Measurements from ENCODE around the gene OR8B2.
"Not testable (repeated sequence)": the region's sequence is repeated elsewhere in the genome, so short reads cannot be mapped to it uniquely, and the experiment has no call there.

Gene OR8B2, protein sequence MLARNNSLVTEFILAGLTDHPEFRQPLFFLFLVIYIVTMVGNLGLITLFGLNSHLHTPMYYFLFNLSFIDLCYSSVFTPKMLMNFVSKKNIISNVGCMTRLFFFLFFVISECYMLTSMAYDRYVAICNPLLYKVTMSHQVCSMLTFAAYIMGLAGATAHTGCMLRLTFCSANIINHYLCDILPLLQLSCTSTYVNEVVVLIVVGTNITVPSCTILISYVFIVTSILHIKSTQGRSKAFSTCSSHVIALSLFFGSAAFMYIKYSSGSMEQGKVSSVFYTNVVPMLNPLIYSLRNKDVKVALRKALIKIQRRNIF

DNA sequence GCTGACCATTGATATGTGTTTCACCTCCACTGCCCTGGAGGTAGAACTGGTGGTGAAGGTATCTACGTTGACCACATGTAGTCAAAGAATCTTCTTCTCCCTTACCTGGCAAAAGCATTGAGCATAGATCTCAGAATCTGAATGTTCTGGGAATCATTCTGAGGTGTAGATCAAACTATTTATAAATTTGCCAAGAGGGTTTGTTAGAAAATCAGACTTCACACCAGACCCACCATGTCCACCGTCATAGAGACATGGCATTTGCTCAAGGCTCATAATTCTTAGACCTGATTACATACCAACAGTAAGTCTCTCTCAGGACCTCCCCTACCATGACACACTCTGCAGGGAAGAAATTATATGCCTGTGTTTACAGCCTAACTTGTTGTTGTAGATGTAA lies at the start of gene OR8B2:
Gene OR8B2, minus strand, starts transcription at position 101 of the 400 bp plus-strand sequence. CDS start 1,156 bp downstream, outside the sequence.
- H3K36me3 ChIP-seq (ENCODE audit: control insufficient read depth, insufficient read depth, low read length): no peaks in the 10 kb centered on the region
- H3K4me3 ChIP-seq (ENCODE audit: low read depth, low read length): no peak within 1 kb of the TSS
- H3K9ac ChIP-seq (ENCODE audit: low read depth, low read length): no peak within 1 kb of the TSS

DNA sequence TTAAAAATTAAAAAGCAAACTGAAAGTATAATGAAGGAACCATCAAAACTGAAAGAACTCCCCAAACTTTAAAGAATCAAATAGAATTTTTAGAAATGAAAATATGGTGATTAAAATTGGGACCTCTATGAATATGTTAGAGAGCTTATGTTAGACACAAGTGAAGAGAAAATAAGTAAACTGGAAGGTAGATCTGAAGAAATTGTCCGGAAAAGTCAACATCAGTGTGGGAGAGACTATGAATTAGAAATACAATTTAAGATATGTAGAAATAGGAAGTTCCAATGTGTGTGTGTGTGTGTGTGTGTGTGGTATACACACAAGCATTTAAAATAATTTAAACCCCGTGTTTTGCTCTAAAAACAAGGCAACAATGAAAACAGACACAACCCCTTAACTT lies 45.3 kb upstream of the OR8B2 start:
- H3K4me1 ChIP-seq (ENCODE audit: control insufficient read depth, insufficient read depth, low read length): no peaks in the 10 kb centered on the region

More for the DNA sequence above, at the start of gene OR8B2:
- no peaks in the 10 kb centered on the region for H3K27me3 ChIP-seq (ENCODE audit: control insufficient read depth, insufficient read depth, low read length)
- no peaks in the 10 kb centered on the region for H3K9me3 ChIP-seq (ENCODE audit: control insufficient read depth, insufficient read depth, low read length)
- H3K4me1 ChIP-seq (ENCODE audit: control insufficient read depth, insufficient read depth, low read length): no peaks in the 10 kb centered on the region

DNA sequence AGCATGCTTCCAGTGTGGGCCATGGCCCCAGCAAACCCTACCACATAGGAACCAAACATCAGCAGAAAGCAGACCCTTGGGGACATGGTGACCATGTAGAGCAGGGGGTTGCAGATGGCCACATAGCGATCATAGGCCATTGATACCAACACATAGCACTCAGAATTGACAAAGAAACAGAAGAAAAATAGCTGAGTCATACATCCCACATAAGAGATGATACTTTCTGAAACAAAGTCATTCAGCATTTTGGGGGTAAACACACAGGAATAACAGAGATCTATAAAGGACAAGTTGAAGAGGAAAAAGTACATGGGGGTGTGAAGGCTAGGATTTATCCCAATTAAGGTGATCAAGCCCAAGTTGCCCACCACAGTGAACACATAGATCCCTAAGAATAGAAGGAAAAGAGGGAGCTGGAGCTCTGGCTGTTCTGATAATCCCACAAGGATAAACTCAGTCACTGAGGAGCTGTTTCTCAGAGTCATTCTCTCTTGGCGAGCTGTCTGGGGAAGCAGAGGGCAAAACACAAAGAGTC lies 40.2 kb upstream of the OR8B2 start, which contains the start of gene OR8B4:
Gene OR8B4, minus strand, starts transcription at position 488 of the 538 bp plus-strand sequence. Its CDS starts 0 bp downstream, at position 488.
- Histone ChIP-seq H3K27me3 (ENCODE audit: control insufficient read depth, insufficient read depth, low read length) (no peaks in the 10 kb centered on the region), H3K9me3 (ENCODE audit: control insufficient read depth, insufficient read depth, low read length) (no peaks in the 10 kb centered on the region), H3K4me3 (ENCODE audit: low read depth, low read length) (no peak within 1 kb of the TSS), H3K36me3 (ENCODE audit: control insufficient read depth, insufficient read depth, low read length) (no peaks in the 10 kb centered on the region), H3K4me1 (ENCODE audit: control insufficient read depth, insufficient read depth, low read length) (no peaks in the 10 kb centered on the region), H3K9ac (ENCODE audit: low read depth, low read length) (no peak within 1 kb of the TSS)

More for the DNA sequence above, 45.3 kb upstream of the OR8B2 start:
- no peaks in the 10 kb centered on the region for H3K36me3 ChIP-seq (ENCODE audit: control insufficient read depth, insufficient read depth, low read length)
- no peak overlapping the region for H3K9ac ChIP-seq (ENCODE audit: low read depth, low read length)
- no peaks in the 10 kb centered on the region for H3K27me3 ChIP-seq (ENCODE audit: control insufficient read depth, insufficient read depth, low read length)
- H3K4me3 ChIP-seq (ENCODE audit: low read depth, low read length): no peak overlapping the region
- H3K9me3 ChIP-seq (ENCODE audit: control insufficient read depth, insufficient read depth, low read length): no peaks in the 10 kb centered on the region

DNA sequence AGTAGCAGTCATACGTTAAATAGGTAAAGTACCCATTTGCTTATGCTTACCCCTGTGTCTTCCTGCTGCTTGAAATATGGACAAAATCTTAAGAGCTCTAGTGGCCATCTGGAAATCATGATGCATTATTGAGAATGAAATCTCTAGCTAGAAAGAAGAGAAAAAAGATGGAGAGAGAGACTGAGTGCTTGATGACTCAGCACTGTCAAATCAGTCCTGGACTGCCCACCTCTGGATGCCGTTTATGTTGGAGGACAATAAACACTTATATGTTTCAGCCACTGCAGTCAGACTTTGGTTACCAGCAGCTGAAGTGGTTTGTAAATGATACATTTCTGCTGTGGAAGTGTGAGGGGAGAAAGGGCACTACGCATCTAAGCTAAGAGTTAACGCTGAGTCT lies 36.7 kb upstream of the OR8B2 start:
- Histone ChIP-seq H3K27me3 (ENCODE audit: control insufficient read depth, insufficient read depth, low read length) (no peaks in the 10 kb centered on the region), H3K36me3 (ENCODE audit: control insufficient read depth, insufficient read depth, low read length) (no peaks in the 10 kb centered on the region), H3K9me3 (ENCODE audit: control insufficient read depth, insufficient read depth, low read length) (no peaks in the 10 kb centered on the region), H3K9ac (ENCODE audit: low read depth, low read length) (no peak overlapping the region), H3K4me1 (ENCODE audit: control insufficient read depth, insufficient read depth, low read length) (no peaks in the 10 kb centered on the region), H3K4me3 (ENCODE audit: low read depth, low read length) (no peak overlapping the region)

DNA sequence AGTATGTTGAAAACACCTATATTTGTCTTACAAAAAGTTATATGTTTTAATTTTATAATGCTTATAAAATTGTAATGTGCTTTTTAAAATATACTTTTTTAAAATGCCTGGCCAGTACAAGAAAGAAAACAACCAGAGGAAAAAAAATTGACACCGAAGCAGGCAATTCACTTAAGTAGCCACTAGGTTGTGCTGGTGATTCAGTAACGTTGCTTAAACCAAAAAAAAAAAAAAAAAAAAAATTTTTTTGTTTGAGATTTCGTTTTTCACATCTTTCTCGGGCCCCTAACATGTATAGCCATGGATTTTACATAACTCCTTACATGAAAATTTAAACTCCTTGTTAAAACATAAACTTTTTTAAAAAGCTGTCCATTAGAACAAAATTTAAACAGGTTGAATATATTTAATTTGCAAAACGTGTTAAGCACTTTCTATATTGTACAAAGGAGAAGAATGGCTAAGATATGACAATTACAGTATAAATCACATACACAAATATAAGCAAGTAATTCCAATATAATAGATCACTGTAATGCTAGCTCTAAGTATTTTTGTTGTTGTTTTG lies 31.1 kb upstream of the OR8B2 start:
- Histone ChIP-seq H3K4me1 (ENCODE audit: control insufficient read depth, insufficient read depth, low read length) (no peaks in the 10 kb centered on the region), H3K4me3 (ENCODE audit: low read depth, low read length) (no peak overlapping the region), H3K27me3 (ENCODE audit: control insufficient read depth, insufficient read depth, low read length) (no peaks in the 10 kb centered on the region), H3K36me3 (ENCODE audit: control insufficient read depth, insufficient read depth, low read length) (no peaks in the 10 kb centered on the region), H3K9ac (ENCODE audit: low read depth, low read length) (no peak overlapping the region), H3K9me3 (ENCODE audit: control insufficient read depth, insufficient read depth, low read length) (no peaks in the 10 kb centered on the region)

DNA sequence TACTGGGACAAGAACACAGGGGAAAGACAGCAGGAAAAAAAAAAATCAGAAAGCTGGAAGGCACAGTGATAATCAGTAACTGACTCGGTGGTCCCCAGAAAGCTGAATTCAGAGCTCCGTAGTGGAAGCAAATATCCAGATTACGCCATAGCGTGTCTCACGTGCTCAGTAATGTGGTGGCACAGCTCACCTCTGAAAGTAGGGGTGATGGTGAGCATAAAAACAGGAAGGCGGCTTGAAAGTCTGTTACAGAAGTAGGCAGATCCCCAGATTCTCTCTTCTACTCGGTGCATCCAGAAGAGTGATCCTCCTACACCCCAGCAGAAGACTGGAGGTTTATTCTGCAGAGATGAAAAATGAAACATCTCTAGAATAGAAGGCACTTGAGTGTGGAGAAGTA lies 25.6 kb upstream of the OR8B2 start:
- no peaks in the 10 kb centered on the region for H3K4me1 ChIP-seq (ENCODE audit: control insufficient read depth, insufficient read depth, low read length)
- no peaks in the 10 kb centered on the region for H3K27me3 ChIP-seq (ENCODE audit: control insufficient read depth, insufficient read depth, low read length)
- no peak overlapping the region for H3K4me3 ChIP-seq (ENCODE audit: low read depth, low read length)
- H3K9me3 ChIP-seq (ENCODE audit: control insufficient read depth, insufficient read depth, low read length): no peaks in the 10 kb centered on the region
- no peaks in the 10 kb centered on the region for H3K36me3 ChIP-seq (ENCODE audit: control insufficient read depth, insufficient read depth, low read length)
- H3K9ac ChIP-seq (ENCODE audit: low read depth, low read length): no peak overlapping the region

DNA sequence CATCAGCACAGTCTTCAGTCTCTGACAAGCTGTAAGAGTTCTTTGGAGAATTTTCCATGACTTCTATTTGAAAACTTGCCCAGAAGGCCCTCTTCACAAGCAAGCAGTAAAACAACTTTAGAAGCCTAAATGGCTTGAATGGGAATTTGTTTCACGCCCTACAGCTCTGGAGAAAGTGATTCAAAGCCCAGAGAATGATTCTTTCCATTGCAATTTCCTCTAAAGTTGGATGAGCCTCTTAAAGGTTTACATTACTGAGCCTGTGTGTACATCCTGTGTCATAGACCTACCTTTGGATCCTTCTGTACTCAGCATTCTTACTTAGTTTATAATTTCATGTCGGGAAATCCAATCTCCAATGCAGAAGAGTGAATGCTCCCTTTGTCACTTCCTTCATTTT lies 21.3 kb upstream of the OR8B2 start:
- H3K36me3 ChIP-seq (ENCODE audit: control insufficient read depth, insufficient read depth, low read length): no peaks in the 10 kb centered on the region
- H3K9ac ChIP-seq (ENCODE audit: low read depth, low read length): no peak overlapping the region
- H3K4me3 ChIP-seq (ENCODE audit: low read depth, low read length): no peak overlapping the region
- no peaks in the 10 kb centered on the region for H3K4me1 ChIP-seq (ENCODE audit: control insufficient read depth, insufficient read depth, low read length)
- no peaks in the 10 kb centered on the region for H3K27me3 ChIP-seq (ENCODE audit: control insufficient read depth, insufficient read depth, low read length)
- H3K9me3 ChIP-seq (ENCODE audit: control insufficient read depth, insufficient read depth, low read length): no peaks in the 10 kb centered on the region

DNA sequence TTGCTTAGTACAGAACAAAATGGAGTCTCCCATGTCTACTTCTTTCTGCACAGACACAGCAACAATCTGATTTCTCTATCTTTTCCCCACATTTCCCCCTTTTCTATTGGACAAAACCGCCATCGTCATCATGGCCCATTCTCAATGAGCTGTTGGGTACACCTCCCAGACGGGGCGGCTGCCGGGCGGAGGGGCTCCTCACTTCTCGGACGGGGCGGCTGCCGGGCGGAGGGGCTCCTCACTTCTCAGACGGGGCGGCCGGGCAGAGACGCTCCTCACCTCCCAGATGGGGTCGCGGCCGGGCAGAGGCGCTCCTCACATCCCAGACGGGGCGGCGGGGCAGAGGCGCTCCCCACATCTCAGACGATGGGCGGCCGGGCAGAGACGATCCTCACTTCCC lies 18.9 kb upstream of the OR8B2 start:
- H3K27me3 ChIP-seq (ENCODE audit: control insufficient read depth, insufficient read depth, low read length); H3K4me1 ChIP-seq (ENCODE audit: control insufficient read depth, insufficient read depth, low read length); H3K36me3 ChIP-seq (ENCODE audit: control insufficient read depth, insufficient read depth, low read length); H3K4me3 ChIP-seq (ENCODE audit: low read depth, low read length); H3K9ac ChIP-seq (ENCODE audit: low read depth, low read length); H3K9me3 ChIP-seq (ENCODE audit: control insufficient read depth, insufficient read depth, low read length): not testable (repeated sequence)

DNA sequence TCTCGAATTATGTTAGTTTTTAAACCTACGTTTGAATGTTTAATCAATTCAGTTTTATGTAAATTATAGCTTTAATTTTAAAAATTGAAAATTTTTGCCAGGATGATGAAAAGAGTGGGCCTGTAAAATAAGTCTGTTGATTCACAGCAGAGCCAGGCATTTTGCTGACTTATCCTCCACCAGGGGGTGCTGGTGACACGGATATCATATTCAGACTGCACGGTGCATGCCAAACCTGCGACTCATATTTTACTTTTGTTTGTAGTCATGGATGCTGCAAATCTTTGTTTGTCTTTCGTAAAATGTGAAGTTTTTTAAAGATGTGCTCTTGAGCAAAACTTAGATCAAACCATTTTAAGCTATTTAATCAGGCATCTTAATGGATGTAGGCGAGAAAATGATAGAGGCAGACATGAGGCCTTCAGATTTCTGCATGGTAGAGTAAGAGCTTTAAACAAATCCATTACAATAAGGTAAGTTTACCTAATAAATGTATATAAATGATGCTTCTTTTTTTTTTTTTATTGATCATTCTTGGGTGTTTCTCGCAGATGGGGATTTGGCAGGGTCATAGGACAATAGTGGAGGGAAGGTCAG lies 18.1 kb upstream of the OR8B2 start:
- Histone ChIP-seq H3K4me3 (ENCODE audit: low read depth, low read length) (no peak overlapping the region), H3K27me3 (ENCODE audit: control insufficient read depth, insufficient read depth, low read length) (no peaks in the 10 kb centered on the region), H3K9me3 (ENCODE audit: control insufficient read depth, insufficient read depth, low read length) (no peaks in the 10 kb centered on the region), H3K4me1 (ENCODE audit: control insufficient read depth, insufficient read depth, low read length) (no peaks in the 10 kb centered on the region), H3K9ac (ENCODE audit: low read depth, low read length) (no peak overlapping the region), H3K36me3 (ENCODE audit: control insufficient read depth, insufficient read depth, low read length) (no peaks in the 10 kb centered on the region)

DNA sequence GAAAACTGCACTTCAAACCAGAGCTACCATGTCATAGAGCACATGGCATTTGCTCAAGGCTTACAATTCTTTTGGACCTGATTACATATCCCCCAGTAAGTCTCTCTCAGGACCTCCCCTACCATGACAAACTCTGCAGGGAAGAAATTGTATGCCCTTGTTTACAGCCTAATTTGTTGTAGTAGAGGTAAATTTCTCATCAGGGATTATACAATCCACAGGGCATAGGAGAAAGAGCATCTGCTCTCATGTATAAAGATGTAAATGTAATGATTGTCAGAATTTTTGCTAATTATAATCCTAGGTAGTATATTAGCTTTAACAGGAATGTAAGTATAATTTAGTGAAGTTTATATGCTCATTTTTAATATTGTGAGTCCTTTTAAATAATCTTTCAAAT lies 14.6 kb upstream of the OR8B2 start, which contains the start of gene OR8B3:
Gene OR8B3, minus strand, starts transcription at position 101 of the 400 bp plus-strand sequence. CDS start 1,673 bp downstream, outside the sequence.
- Histone ChIP-seq H3K9me3 (ENCODE audit: control insufficient read depth, insufficient read depth, low read length) (no peaks in the 10 kb centered on the region), H3K9ac (ENCODE audit: low read depth, low read length) (no peak within 1 kb of the TSS)

DNA sequence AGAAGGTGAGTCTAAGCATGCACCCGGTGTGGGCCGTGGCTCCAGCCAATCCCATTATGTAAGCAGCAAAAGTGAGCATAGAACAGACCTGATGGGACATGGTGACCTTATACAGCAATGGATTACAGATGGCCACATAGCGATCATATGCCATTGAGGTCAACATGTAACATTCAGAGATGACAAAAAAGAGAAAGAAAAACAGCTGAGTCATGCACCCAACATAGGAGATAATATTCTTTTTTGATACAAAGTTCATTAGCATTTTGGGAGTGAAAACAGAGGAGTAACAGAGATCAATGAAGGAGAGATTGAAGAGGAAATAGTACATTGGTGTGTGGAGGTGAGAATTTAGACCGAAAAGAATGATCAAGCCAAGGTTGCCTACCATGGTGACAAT lies 12.5 kb upstream of the OR8B2 start:
- H3K9ac ChIP-seq (ENCODE audit: low read depth, low read length); H3K4me3 ChIP-seq (ENCODE audit: low read depth, low read length); H3K4me1 ChIP-seq (ENCODE audit: control insufficient read depth, insufficient read depth, low read length); H3K9me3 ChIP-seq (ENCODE audit: control insufficient read depth, insufficient read depth, low read length); H3K27me3 ChIP-seq (ENCODE audit: control insufficient read depth, insufficient read depth, low read length); H3K36me3 ChIP-seq (ENCODE audit: control insufficient read depth, insufficient read depth, low read length): not testable (repeated sequence)

More for the DNA sequence above, 14.6 kb upstream of the OR8B2 start, which contains the start of gene OR8B3:
- Histone ChIP-seq H3K36me3 (ENCODE audit: control insufficient read depth, insufficient read depth, low read length) (no peaks in the 10 kb centered on the region), H3K4me1 (ENCODE audit: control insufficient read depth, insufficient read depth, low read length) (no peaks in the 10 kb centered on the region), H3K4me3 (ENCODE audit: low read depth, low read length) (no peak within 1 kb of the TSS), H3K27me3 (ENCODE audit: control insufficient read depth, insufficient read depth, low read length) (no peaks in the 10 kb centered on the region)

All from iPS-15b (cell line).